HG03565 (cell line): ENCODE results near the gene ZMYM2.

Experiments
- ATAC-seq: cut with Tn5 transposase; IDR thresholded peaks from one replicate; pipeline ENCODE4 v1.9.1; 2021; ENCODE audit warnings: mild to moderate bottlenecking, moderate library complexity; ENCODE audit not compliant: unreplicated experiment

The ZMYM2 gene

DNA sequence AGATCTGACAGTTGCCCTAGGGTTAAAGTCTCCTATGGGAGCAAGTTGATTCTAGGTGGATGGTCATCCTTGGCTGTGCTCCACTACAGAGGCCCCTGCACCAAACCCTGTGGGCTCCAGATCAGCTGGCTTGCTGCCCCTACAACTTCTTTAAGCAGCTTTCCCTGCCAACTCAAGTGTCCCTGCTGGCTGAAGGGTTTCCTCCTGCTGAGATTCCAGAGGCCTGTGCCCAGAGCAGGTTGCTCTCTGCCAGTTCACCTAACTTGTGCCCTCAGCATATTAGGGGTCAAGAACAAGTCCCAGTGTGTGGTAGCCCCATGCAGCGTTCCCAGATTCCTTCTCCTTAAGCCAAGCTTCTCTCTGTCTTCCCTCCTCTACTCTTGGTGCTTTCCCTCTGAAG lies 85.6 kb downstream of the ZMYM2 start:
- ATAC-seq = no peak

DNA sequence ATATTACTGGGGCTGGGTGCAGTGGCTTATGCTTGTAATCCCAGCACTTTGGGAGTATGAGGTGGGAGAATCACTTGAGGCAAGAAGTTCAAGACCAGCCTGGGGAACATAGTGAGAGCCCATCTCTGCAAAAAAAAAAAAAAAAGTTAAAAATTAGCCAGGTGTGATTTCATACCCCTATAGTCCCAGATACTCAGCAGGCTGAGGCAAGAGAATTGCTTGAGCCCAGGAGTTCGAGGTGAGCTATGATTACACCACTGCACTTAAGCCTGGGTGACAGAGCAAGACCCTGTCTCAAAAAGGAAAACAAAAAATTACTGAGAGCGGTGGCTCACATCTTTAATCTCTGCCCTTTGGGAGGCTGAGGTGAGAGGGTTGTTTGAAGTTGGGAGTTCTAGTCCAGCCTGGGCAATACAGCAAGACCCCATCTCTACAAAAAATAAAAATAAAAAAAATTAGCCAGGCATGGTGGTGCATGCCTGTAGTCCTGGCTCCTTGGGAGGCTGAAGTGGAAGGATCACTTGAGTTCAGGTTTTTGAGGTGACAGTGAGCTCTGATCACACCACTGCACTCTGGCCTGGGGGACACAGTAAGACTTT lies 87.5 kb downstream of the ZMYM2 start:
- ATAC-seq = no peak

DNA sequence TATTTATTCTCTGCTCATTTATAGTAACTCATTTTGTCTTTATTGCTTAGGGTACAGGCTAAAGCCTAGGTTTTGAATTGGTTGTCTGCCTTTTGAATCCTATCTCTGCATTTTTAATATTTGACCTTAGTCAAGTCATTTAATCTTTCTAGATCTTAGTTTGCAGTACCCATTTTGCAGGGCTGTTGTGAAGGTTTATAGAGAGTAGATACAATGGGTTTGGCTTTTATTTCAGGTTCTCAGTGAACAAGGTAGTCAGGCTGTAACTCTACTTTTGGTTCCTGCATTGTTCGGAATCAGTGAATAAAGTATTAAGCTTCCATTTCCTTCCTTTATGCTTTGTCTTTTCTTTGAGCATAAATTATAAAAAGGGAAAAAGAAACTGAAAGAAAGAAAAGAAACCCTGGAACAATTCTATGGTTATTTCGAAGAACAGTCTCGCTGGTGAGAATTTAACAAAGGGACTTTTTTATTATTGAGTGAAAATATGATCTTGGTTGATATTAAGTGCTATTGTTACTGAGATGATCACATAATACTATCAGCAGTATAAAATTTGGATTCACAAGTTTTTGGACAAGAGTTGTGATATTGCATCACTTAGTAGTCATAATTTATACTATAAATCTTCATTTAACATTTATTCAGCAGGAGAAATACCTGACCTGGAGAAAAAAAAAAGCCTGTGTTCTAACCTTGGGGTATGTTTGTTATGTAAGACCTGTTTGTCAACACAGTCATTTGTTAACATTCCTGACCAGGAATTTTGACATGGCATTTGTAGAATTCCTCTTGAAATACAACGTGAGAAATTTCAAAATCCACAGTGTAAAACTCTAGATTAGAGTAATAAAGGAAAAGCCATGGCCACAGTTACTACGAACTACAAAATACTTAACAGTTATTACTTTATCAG lies 91.3 kb downstream of the ZMYM2 start:
- no peak for ATAC-seq

DNA sequence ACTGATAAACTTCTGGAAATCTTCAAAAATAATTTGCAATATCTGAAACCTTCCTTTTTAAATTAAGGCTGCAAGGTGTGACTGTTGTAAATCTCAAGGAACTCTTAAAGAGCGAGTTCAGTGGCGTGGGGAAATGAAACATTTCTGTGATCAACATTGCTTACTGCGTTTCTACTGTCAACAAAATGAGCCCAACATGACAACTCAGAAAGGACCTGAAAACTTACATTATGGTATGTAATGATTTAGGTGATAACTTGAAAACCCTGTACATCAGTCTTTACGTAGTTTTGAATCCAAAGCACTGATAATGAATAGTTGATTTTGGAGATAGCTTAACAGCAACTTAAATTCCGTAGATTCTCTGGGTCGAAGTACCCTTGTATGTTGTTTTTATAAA lies 92.8 kb downstream of the ZMYM2 start:
- ATAC-seq = no peak

DNA sequence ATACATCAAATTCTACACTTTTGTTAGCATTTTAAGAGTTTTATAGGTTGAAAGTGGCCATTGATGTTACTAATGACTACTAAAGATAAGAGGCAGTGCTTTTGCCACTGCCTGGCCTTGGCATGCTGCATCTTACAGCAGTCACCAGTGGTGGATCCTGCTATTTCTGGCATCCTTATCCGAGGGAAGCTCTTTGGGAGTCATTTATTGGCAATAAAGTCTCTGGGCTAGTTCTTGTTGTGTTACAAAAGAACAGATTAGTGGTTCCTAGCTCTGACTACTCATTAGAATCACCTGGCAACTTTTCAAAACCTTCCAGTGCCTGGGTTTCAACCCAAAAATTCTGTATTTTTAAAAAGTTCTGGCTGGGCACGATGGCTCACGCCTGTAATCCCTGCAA lies 94.5 kb downstream of the ZMYM2 start:
- ATAC-seq = no peak

DNA sequence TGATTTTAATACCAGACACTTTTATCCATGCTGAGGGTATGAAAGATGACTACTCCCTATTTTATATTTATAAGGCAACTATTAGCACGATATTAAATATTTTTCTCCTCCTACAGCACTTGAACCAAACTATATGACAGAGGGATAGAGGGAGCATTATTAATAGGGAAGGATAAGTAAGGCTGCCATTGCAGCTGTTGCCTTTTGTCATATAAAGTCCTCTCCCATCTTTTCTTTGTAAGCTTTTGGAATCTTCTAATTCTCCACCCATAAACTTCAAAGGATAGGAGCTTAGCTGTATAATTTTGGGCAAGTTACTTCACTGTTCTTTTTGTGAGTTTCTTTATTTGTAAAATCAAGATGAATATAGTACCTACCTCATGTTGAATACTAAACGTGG lies 95.4 kb downstream of the ZMYM2 start:
- ATAC-seq = no peak

DNA sequence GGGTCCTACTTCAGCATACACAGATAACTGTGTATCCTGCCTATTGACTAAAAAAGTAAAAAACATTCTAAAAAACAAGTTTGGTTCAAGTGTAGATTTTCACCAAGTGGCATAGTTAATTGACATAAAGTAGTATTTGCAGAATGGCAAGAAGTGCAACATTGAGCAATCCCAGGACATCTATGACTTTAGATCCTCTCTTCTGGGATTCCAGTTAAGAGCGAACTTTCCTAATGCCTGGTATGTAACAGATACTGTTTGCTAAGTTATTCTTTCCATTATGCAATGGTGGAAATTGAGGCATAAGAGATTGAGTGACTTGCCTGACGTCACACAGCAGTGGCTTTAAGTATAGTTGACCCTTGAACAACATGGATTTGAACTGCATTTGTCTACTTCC lies 96.1 kb downstream of the ZMYM2 start:
- no peak for ATAC-seq

DNA sequence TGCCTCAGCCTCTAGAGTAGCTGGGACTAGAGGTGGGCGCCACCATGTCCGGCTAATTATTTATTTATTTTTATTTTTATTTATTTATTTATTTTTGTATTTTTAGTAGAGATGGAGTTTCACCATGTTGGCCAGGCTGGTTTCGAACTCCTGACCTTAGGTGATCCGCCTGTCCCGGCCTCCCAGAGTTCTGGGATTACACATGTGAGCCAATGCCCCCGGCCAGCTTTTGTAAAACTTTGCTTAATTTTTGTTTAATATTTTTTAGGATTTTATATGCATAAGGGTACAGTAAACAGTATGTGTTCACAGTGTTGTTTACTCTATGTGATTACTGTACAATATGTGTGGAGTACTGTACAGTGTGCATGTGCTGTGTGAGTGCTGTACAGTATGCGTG lies 98.7 kb downstream of the ZMYM2 start:
- no peak for ATAC-seq

DNA sequence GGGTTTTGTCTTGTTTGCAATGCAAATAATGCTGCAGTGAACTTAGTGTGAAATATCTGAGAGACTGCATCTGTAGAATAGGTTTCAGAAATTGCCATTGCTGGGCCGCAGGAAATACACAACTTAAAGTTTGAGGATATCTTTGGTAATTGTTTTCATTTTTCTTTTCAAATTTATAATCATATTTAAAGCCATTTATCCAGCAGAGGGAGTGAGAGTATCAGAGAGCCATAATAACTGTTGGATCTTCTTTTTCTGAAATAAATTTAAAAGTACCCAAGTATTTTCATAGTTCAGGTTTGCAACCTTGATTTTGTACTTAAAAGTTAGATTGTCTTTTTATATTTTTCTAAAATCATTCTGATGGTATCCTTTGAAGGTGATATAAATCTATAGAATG lies 99.4 kb downstream of the ZMYM2 start:
- ATAC-seq = no peak

DNA sequence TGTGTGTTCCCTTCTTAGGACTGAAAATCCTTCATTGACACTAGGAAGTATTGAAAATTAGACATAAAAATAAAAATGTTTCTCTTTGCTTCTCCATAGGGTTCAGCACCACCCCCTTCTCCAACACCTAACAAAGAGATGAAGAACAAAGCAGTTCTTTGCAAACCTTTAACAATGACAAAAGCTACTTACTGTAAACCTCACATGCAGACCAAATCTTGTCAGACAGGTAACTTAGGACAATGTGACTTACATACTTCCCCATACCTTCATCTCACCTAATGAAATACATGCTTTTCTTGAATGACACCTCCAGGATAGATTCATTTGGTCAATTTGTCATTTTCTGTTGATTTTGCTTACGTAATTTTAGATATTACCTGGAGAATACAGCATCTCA lies 99.9 kb downstream of the ZMYM2 start:
- ATAC-seq = no peak

DNA sequence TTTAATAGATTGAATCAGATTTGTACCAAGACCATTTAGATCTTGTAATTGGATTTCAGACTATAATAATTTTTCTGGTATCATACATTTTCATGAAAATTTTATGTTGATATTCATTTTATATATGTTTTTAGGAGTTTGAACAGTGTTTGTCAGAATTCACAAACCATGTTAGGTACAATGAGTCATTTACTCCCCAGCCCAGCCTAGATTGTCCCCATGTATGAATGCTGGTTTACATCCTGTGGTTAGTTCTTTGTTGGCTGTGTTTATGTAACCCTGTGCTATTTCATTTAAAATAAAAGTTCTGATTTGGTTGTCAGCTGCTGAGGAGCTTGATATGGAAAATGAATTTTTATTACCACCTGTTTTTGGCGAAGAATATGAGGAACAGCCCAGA lies 105.6 kb downstream of the ZMYM2 start:
- ATAC-seq = no peak

DNA sequence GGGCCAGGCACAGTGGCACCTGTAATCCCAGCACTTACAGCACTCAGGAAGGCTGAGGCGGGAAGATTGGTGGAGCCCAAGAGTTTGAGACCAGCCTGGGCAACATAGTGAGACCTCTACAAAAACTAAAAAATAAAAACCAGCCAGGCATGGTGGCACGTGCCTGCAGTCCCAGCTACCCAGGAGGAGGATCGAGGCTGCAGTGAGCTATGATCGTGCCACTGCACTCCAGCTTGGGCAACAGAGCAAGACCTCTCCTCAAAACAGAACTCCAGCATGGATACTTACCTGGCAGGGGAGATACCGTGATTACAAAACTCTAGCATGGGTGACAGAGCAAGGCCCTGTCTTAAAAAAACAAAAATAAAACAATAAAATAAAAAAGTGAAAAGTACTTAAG lies 107.0 kb downstream of the ZMYM2 start:
- no peak for ATAC-seq

DNA sequence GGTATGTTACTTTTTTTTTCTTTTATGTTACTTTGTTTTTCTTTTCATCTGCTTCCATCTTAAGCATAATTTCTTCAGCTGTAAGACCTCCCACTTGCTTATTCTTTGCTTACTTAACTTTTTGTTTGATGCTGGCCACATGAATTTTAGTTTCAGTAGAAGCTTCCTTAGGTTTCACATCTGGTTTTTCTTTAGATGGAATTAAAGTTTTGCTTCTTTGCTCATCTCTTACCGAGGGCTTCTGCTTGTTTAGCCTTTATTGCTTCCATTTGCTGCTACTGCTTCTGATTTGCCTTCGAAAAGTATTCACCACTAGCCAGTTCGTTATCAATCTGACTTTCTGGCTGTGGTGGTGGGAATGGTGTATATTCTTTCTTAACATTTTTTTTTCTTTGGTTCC lies 111.4 kb downstream of the ZMYM2 start:
- no peak for ATAC-seq

DNA sequence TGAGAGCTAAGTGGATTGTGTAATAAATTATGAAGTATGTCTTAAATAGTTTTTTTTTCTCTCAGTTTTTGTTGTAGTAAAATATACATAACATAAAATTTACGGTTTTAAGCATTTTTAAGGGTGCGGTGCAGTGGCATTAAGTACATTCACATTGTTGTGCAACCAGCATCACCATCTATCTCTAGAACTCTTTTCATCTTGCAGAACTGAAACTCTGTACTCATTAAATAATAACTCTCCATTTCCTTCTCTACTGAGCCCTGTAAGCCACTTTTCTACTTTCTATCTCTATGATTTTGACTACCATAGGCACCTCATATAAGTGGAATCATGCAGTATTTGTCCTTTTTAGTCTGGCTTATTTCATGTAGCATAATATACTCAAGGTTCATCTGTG lies 115.2 kb downstream of the ZMYM2 start:
- peak; percentile 59 for ATAC-seq

DNA sequence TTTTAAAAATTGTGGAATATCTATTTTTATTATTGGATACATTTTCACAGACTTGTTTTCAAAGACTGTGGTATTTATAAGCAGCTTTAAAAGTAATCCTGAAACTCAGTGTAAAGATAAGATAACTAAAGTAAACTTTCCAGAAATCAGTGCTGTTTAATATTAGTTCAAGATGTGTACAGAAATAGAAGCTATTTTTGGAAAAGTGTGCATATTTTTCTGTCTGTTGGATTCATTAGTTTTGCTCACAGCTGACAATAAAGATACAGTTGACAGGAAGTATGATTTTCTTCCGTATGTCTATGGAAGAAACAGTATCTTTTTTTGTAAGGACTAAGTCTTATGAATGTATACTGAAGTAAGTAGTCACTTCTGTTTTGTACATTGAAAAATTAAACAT lies 116.4 kb downstream of the ZMYM2 start:
- ATAC-seq = no peak

DNA sequence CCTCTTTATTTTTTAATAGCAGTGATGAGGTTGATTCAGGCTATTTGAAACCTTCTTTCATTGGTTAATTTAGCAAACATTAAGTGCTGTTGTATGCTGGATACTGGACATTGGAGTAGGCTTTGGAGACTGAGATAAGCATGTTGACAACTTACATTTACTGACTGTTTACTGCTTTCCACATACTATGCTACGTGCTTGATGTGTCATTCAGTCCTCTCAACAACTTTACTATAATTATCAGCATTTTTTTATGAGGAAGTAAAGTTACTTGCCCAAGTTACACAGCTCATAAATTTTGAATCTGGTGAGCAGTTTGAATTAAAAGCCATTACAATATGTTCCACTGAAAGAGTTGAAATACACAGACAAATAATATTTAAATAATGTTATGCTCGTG lies 118.6 kb downstream of the ZMYM2 start:
- no peak for ATAC-seq

DNA sequence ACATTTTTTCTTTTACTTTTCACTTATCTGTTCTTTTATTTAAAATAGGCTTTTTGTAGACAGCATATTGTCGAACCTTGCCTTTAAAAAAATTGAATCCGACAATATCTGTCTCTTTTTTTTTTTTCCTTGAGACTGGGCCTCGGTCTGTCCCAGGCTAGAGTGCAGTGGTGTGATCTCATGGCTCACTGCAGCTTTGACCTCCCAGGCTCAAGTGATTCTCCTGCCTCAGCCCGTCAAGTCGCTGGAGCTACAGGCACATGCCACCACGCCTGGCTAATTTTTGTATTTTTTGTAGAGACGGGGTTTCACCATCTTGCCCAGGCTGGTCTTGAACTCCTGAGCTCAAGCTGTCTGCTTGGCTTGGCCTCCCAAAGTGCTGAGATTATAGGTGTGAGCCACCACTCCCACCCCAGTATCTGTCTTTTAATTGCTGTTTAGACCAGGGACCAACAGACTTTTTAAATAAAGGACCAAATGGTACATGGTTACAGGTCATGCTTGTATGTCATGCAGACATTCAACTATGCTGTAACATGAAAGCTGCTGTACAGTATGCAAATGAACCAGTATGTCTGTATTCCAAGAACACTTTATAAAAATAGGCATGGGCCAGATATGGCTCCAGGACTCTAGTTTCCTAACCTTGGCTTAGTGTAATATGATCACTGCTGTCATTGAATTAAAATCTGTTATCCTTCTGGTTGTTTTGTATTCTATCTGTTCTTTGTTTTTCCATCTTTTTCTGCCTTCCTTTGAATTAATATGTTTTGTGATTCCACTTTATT lies 122.0 kb downstream of the ZMYM2 start:
- ATAC-seq = no peak

DNA sequence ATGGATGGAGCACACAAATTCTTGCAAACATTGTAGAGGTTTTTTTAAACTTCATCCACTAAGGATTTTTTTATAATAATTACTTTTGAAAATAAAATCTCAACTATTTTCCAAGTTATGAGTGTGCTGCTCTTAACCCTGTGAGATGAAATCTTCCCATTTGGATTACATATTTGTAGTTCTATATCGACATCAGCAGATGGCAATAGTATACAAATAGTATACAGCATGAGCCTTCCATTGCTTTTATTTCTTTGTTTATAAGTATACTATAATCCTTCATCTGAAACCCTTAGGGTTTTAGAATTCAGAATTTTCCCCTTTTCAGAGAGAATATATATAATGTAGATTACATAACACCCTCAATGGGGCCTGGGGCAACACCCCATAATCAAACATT lies 131.8 kb downstream of the ZMYM2 start:
- ATAC-seq = no peak

DNA sequence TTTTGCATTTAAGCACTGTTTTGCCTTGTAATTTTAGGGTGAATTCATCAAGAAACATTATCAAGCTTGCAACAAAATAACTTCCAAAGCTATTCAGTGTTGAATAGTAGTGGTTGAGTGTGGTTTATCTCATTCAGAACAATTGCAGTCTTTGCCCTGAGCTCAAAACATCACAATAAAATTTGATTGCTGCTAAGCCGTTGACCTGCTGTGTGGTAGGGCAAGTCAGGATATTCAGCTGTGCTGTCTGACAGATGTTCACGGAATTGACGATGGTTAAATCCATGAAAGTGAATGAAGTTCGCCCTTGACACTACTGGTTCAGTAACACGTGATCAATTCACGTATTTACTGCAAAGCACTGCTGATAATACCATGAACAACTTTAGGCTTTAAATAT lies 135.4 kb downstream of the ZMYM2 start:
- ATAC-seq = no peak

DNA sequence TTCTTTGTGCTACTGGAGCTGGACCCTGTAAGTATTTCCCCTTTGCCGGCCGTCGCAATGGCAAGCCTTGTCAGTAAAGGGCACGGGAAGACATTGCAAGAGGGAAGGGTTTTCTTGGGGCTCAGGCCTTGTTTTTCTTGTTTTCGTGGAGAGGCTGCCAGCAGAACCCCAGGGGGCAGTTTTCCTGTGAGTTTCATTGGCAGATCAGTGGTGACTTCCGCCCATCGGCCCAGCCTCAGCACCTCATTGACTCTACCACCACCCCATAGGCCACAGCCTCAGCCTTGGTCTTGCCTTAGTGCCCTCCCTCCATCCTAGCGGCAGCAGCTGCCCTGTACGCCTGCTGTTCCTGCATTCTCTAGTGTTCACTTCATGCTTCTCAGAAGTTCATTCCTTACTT lies 140.8 kb downstream of the ZMYM2 start:
- no peak for ATAC-seq

DNA sequence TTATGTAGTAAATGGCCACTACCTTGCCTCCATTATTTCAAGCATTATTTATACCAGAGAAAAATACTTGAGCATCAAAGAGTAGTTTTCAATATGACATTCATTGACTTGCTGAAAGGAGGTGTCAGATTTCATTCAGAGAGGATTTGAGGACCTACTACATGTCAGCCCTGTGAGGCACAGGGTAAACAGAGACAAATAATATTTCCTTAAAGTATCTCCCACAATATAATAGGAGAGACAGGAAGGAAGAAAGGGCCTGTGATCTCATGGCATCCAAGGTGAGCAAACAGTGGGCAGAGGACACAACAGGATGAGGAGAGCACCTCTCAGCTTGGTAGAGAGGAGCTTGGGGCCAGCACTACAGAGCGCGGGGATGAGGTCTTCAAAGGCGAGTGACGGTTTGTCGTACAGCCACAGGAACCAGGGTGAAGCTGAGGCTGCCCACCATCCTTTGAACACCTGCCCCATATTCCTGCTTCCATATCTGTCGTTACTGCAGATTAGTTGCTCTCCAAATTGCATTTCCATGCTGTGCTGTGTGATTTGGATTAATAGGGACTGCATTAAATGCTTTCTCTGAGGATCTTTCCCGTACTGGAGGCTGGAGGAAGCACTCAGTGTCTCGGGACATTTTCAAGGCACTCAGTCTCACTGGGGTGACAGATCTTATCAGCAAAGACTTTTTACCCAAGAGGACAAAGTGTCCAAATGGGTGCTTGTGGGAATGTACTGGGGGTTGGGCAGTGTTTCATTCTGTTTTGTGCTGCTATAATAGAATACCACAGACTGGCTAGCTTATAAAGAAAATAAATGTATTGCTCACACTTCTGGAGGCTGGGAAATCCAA lies 143.2 kb downstream of the ZMYM2 start:
- ATAC-seq = no peak
